ENCODE measurements around the gene GRIK5. TPM values are rescaled to one million over a fixed set of nuclear protein-coding genes. Genes with fewer than 3 reads are reported as not detected.

The GRIK5 gene
- total and polyA plus RNA-seq, 2 donors (not counting 3 experiments of a cell fraction or from before 2014, with no cell fraction given), result 0.80 to 2.2 TPM

GRCh38 chr19:42006569-42006968 is 63.4 kb downstream of the GRIK5 start:
- H3K4me3 ChIP-seq (replicated peaks in 1 of 3; ENCODE audit: insufficient read depth in 1 of 3, low read depth in 1 of 3, low read length in 3 of 3), result no peak overlapping the region

More at GRCh38 chr19:42006569-42006968, 63.4 kb downstream of the GRIK5 start:
- dilution Hi-C loops (cut with MboI; ENCODE audit: extremely low pct_ligation_motif_present, low sequenced_read_pairs) (no loop called here), intact Hi-C loops (cut with micrococcal nuclease) (no loop called here)
- no peaks in the 10 kb centered on the region for H3K9me1 ChIP-seq (replicated peaks; ENCODE audit: control insufficient read depth, extremely low read depth, insufficient read depth, low read length)
- no peak overlapping the region for H3K9ac ChIP-seq (replicated peaks; ENCODE audit: extremely low read depth, insufficient read depth, low read length)
- H3K27ac ChIP-seq (ENCODE audit: insufficient read depth, low read depth, low read length), result no peak overlapping the region
- no peaks in the 10 kb centered on the region for H3K36me3 ChIP-seq (ENCODE audit: control insufficient read depth in 2 of 2, extremely low read depth in 1 of 2, insufficient read depth in 2 of 2, low read length in 2 of 2)
- H2AFZ ChIP-seq (ENCODE audit: low read depth, low read length), result no peak overlapping the region
- ChIA-PET CTCF (interaction anchor here (1.5 kb wide), 1 partner anchor 22 kb away, joined by 4 read pairs; no protein-coding TSS in a partner anchor), POLR2A (no interaction called here)
- H4K20me1 ChIP-seq (replicated peaks; ENCODE audit: control insufficient read depth, extremely low read depth, insufficient read depth, low read length), result no peaks in the 10 kb centered on the region
- H3K4me2 ChIP-seq (ENCODE audit: insufficient read depth, low read length), result no peak overlapping the region
- no peak for TF ChIP-seq POLR2A (IDR thresholded peaks at IDR 0.05; ENCODE audit: low read depth, low read length)
- no peak for TF ChIP-seq EZH2 (IDR thresholded peaks at IDR 0.05; ENCODE audit: borderline replicate concordance, low read depth, low read length, severe bottlenecking)
- TF ChIP-seq FOS (IDR thresholded peaks at IDR 0.05; ENCODE audit: borderline replicate concordance, insufficient read depth, low read length), result no peak
- TF ChIP-seq, protein P1, sequence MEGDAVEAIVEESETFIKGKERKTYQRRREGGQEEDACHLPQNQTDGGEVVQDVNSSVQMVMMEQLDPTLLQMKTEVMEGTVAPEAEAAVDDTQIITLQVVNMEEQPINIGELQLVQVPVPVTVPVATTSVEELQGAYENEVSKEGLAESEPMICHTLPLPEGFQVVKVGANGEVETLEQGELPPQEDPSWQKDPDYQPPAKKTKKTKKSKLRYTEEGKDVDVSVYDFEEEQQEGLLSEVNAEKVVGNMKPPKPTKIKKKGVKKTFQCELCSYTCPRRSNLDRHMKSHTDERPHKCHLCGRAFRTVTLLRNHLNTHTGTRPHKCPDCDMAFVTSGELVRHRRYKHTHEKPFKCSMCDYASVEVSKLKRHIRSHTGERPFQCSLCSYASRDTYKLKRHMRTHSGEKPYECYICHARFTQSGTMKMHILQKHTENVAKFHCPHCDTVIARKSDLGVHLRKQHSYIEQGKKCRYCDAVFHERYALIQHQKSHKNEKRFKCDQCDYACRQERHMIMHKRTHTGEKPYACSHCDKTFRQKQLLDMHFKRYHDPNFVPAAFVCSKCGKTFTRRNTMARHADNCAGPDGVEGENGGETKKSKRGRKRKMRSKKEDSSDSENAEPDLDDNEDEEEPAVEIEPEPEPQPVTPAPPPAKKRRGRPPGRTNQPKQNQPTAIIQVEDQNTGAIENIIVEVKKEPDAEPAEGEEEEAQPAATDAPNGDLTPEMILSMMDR (IDR thresholded peaks at IDR 0.05; ENCODE audit: extremely low read depth in 1 of 2, insufficient read depth in 1 of 2, low read depth in 1 of 2, low read length in 2 of 2), result no peak
- no peak for TF ChIP-seq GATA2 (IDR thresholded peaks at IDR 0.05; ENCODE audit: insufficient read depth, insufficient read length, low read depth, low read length)
- TF ChIP-seq, protein P2, sequence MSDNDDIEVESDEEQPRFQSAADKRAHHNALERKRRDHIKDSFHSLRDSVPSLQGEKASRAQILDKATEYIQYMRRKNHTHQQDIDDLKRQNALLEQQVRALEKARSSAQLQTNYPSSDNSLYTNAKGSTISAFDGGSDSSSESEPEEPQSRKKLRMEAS (IDR thresholded peaks at IDR 0.05; ENCODE audit: insufficient read depth, insufficient read length), result no peak
- no peak for TF ChIP-seq JUN (IDR thresholded peaks at IDR 0.05; ENCODE audit: borderline replicate concordance, insufficient read depth, insufficient read length, low read depth)
- TF ChIP-seq POLR2AphosphoS5 (IDR thresholded peaks at IDR 0.05; ENCODE audit: insufficient read depth, low read depth, low read length), result no peak
- TF ChIP-seq MYC (IDR thresholded peaks at IDR 0.05; ENCODE audit: low read depth, low read length), result no peak
- no TSS peak for BruUV-seq (replicated peaks)
- H3K27me3 ChIP-seq (ENCODE audit: control insufficient read depth in 2 of 2, insufficient read depth in 2 of 2, low read length in 2 of 2), result no peaks in the 10 kb centered on the region
- H3K79me2 ChIP-seq (ENCODE audit: control insufficient read depth, insufficient read depth, low read length), result no peaks in the 10 kb centered on the region
- H3K4me1 ChIP-seq (ENCODE audit: control insufficient read depth, extremely low read depth, insufficient read depth, low read length), result no peaks in the 10 kb centered on the region
- FAIRE-seq, result no peak
- DNase-seq (ENCODE audit: low read depth, low spot score), result no peak
- no peaks in the 10 kb centered on the region for H3K9me3 ChIP-seq (replicated peaks; ENCODE audit: control insufficient read depth, insufficient read depth, low read length)

Data from endothelial cell of umbilical vein (primary cell).